Dedifferentiated amniotic fluid mesenchymal stem cell (primary cell): ENCODE data around the gene ACTC1.

ENCODE experiments used
- DNase-seq: peaks from one replicate; pipeline ENCODE4 v3.0.0-alpha.2; 2016; ENCODE audit errors: extremely low spot score

The ACTC1 gene

DNA sequence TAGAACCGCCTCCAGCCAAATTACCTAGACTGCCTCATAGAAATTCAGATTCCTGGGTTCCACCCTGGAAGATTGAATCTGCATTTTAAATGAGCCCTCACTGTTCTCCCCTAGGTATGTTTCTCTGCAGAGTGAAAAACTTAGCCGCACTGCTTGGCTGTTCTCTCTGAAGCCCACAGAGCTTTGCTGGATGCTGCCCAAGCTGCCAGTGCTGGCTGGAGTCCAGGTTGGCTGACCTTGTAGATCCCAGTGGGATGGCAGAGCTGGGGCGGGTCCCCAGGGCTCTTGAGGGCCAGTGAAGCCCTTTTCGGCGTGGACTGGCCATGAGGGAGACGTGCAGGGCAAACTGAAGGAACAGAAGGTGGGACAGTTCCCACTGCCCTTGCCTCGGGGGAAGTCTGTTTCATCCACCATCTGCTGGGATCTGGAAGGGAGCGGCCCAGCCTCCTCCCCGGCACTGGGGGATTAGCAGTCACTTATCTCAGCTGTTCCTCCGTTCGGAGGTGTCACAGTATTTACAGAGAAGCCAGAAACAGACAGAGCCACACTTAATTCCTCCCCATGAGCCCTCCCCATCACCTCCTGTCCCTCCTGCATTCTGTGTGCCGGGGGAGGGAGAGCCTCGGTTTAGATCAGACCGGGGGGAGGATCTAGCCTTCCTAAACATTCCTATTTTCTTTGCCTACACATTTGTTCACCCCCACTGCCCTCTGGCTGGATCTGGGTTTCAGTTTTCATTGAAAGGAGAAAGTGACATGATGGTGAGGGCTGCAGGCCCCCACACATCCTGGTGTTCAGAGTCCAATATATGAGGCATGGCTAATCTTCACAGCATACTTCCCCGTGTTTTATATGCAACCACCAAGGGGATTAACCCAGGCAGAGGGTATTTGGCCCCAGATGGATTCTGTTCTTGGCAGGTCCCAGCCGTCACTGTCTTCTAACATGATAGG, 4.1 kb upstream of the ACTC1 start:
- DNase-seq: no peak

DNA sequence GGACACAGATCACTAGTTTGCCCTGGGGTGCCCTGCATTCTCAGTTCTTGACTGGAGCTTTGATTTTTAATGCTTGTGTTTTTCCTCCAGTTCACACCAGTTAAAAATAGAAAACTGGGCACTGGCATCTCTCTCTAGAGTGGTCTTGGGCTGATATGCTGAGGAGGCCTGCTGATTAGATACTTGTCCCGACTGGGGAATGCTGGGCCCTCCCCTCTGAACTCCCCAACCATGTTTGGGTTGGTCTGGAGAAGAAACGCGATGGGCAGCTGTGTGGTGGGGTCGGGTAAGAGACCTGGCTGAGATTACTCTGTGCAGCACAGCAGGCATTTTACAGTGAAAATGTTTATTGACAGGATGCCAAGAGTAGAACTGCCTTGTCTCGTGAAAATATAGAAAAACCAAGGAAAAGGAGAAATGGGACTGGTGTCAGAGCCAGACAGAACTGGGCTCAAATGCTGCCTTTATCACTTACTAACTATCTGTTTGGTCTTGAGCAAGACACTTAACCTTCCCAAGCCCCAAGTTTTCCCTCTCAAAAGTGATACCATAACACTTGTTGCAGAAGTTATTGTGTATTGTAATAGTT, 1.6 kb upstream of the ACTC1 start:
- no peak for DNase-seq

DNA sequence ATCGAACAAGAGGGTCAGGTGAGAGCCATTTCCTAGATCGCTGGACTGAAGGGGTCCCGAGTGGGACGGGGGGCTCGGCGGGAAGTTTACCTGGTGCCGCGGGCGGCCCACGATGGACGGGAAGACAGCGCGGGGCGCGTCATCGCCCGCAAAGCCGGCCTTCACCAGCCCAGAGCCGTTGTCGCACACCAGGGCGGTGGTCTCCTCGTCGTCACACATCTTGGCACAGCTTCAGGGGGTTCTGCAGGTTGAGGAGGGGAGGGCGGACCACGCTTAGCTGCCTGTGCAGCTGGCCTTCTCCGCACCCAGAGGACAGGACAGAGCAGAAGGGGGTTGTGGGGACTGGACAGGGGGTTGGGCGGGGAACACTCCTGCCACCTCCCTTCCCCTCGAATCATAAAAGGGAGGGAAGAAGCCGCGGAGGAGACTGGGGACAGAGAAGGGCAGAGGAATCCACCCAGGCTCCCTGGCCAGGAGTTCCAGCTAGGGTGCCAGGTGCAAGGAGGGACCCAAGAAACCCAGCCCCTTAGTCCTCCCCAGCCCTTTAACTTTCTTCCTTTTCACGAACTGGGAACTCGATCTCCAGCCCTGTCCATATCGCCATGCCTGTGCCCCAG, 651 bp downstream of the ACTC1 start:
- DNase-seq: no peak

DNA sequence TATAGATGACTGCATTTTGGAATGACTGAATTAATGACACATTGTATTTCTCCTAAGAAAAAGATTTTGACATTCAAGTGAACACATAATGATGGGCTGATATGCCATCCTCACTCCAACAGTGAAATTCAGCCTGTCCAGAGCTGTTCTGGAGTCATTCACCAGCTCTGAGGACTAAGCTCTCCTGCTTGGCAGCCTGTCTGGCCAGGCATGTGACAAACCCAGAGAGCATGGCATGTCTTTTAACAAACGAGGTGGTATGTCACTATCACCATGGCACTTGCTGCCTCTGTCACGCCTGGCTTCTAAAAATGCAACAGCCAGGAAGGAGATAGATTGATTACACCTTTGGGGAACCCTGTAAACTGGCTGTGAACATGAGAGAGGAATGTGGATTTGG, 1.4 kb downstream of the ACTC1 start:
- no peak for DNase-seq

DNA sequence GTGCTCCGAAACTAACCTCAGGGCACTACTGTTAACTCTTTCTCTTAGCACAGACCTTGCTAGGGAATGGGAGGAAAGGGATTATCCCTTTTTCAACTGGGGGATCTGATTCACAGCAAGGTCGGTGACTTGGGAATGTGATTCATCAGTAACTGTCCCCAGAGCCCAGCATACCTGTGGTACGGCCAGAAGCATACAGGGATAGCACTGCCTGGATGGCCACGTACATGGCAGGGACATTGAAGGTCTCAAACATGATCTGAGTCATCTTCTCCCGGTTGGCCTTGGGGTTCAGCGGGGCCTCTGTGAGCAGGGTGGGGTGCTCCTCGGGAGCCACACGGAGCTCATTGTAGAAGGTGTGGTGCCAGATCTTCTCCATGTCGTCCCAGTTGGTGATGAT, 2.3 kb downstream of the ACTC1 start:
- DNase-seq: no peak

DNA sequence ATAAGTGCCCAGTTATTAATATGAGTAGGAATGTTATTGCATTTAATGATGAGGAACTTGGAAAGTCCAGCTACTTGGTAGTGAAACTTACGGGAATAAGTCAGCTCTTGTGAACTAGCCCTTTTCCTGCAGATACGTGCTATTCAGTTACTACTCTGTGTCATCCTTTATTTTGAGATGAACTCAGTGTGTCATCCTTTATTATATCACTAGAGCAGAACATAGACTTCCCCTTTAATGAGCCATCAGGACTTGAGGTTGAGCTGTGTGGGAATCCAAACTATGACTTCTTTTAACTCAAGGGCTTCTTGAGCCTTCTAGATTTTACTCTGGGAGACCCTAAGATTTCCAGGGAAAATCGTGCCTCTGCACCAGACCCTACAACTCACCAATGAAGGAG, 3.6 kb downstream of the ACTC1 start:
- no peak for DNase-seq

DNA sequence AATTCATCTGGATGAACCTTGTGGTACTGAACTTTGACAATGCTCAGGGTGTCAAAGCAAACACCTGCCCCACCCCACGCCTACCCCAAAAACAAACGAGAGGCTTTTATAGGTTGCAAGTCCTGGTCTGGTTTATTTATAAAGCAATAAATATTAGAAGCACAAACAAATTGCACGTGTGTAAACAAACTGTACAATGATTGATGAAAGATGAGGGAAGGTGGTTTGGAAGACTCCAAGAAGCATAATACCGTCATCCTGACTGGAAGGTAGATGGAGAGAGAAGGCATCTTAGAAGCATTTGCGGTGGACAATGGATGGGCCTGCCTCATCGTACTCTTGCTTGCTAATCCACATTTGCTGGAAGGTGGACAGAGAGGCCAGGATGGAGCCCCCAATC, 5.2 kb downstream of the ACTC1 start:
- no peak for DNase-seq

DNA sequence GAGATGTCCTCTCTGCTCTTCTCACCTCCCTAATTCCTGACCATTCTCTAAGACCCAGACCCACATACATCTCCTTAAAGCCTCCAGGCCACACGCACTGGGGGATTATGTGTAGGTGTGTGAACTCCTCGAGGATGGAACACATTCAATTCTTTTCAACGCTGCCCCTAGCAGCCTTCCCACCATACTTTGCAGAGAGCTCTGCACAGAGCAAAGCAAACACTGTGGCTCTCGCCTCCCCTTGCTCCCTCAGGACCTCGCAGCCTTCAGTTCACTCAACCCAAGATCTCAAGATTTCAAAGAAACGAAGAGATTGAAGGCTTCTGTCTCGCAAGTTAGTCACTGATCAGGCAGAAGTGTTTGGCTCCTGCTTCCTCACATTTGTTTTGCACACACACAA, 6.0 kb downstream of the ACTC1 start:
- no peak for DNase-seq

DNA sequence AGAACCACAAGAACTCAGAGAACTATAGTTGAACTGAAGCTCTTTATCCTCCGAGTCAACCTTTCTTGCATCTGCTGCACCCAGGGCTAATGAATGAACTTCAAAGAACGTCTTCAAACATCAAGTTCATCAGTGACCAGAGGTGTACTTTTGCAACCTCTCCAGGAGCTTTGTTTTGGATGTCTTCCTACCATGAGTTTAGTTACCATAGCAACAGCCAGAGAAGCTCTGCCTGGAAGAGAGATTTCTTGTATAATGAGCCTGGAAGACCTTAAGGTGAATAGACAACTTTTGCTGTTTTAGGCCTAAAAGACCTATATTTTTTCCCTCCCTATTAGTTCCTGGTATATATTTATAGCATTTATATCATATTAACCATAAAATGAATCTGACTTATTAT, 9.1 kb downstream of the ACTC1 start:
- no peak for DNase-seq

DNA sequence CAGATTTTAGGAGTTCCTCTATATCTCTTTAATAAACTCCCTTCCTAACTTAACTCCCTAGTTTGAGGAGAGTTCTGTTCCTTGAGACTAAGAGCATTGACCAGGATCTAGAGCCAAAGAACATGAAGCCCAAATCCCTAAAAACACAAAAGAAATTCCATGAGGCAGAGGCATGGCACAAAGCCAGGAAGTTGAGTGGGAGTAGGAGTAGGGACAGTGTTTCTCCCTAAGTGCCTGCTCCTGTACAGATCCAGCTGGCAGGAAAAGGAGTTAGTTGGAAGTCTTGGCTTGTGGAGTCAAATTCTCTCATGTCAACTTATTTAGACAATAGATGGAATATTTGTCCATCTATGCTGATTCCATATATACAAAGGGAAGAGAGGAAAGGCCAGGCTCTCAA, 11.4 kb downstream of the ACTC1 start:
- DNase-seq: no peak

DNA sequence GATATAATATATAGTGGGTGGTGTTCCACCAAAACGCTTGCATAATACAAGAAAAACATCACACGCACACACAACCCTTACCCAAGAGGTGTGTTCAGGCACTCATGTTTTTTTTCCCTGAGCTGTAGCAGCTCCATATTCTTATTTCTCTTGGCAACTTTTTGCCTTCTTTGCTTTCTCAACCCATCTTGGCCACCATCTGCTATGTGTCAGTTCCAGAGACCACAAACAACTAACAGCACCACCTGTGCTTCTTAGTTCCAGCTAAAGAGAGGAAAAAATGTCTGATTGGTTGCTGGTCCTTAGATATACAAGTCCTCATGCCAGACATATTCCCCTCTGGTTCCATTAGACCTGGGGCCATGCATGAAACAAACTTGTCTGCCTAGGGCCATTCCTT, 11.9 kb downstream of the ACTC1 start:
- DNase-seq: no peak

DNA sequence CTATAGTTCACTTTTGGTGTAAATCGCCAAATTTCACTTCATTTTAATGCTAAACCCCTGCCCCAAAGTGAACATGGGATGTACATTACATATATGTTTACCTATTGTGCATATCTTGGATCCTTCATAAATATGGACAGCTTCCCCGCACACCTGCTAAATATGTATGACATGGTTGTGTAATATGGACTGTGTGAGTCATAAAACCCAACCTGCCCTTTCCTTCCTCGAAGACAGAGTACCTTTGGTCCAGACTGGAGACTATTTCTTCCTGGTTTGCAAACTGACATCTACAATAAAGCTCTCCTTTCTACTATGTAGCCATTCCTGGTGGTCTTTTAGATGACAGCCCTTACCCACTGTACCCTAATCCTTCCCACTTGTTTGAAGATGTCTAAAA, 12.4 kb downstream of the ACTC1 start:
- DNase-seq: no peak

DNA sequence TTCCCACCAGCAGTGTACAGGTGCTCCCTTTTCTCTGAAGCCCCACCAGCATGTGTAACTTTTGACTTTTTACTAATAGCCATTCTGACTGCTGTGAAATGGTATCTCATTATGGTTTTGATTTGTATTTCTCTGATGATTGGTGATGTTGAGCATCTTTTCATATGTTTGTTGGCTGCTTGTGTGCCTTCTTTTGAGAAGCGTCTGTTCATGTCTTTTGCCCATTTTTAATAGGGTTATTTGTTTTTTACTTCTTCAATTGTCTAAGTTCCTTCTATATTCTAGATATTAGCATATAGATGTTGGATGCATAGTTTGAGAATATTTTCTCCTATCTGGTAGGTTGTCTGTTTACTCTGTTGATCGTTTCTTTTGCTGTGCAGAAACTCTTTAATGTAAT, 14.6 kb downstream of the ACTC1 start:
- DNase-seq: no peak

DNA sequence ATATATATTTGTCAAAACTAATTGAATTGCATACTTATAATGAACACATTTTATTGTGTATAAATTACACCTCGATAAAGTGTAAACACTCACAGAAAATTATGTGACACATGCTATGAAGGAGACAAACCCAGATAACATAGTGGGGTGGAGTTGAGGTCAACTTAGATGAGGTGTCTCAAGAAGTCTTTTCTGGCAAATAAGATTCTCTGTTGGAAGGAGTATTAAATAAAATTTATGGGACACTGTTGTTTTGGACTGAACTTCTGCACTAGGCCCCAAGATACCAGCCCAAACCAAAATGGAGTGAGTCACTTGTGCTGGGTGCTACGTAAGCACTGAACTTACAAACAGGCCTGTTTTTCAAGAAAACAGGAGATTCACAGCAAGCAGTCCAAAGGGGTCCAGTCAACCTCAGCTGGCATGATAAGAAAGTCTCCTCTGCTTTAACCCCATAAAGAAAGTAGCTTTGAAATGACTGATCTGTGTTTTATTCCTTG, 18.7 kb downstream of the ACTC1 start:
- DNase-seq: no peak

DNA sequence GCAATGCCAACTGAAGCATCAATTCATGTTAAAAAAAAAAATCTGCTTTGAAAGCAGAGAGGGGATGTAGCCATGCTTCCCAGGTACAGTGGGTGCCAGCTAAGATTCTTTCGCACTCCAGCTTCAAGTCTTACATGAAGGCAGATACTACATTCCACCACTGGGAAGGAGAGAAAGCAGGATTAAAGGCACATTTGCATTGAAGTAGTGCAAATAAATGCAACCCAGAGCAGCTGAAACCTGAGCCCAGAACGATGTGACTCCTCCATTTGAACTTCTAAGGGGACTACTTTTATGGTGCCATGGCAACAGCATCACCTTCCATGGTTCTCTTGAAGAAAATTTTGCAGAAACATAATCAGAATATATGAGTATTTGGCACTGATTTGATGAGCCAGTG, 21.4 kb downstream of the ACTC1 start:
- no peak for DNase-seq

DNA sequence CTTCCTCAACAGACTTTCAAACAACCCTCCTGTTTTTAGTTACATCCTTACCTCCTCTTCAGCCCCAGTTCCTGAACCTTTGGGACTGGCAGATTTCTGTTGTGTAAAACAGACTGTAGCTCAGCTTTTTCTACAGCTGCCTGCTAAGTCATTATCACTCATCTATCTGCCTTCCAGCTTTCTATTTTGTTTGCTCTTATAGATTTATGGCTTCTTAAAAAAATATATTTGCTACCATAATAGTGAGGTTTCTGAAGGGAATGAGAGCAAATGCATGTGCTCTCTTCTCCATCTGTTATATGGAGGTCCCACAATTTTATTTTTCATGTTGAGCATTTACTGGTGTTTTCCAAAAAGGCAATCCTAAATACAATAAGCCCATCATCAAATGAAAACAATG, 22.3 kb downstream of the ACTC1 start:
- no peak for DNase-seq

DNA sequence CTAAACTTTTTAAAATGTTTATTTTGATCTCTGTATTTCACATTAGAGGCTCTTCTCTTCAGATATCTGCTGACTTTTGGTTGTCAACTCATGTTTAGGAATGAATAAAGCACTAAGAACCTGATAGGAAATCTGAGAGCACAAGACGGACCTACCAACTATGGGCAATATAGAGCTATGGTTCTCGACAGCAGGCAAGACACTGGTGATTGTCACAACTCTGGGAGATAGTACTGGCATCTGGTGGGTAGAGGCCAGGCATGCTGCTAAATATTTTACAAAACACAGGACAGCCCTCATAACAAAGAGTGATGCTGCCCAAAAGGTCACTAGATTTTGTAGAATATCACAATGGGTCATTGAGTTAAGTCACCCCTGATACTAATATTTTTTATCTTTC, 23.0 kb downstream of the ACTC1 start:
- no peak for DNase-seq

DNA sequence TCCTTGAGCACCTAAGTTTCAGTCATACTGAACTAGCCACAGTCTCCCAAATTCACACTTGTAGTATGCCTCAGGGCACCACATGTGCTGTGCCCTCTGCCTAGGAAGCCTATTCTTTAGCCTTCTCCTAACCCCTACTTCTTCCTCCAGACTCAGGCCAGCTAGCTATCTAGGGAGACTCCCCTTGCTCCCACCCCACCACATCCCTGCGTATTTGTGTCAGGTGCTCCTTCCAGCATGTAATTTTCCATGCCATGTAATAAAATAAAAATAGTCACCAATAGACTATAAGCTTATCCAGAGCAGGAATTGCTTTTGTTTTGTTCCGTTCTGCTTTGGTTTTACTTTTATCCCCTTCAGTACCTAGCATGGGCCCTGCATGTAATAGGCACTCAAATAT, 25.6 kb downstream of the ACTC1 start:
- no peak for DNase-seq

DNA sequence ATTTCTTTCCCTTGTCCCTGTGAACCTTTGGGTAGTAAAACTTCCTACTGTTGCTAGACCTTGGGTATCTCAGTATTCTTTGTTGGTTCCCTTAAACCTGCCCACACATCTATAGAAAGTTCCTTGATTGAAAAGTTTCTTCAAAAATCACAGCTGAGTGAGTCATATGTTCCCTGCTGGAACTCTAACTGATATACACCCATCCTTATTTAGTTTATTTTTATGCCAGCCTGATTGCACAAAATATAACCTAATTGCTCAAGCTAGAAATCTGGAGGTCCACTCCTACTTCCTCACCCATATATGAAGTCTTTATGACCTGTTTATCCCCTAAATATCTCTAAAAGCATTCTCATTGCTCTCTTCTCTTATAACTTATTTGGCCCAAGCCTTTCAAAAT, 26.8 kb downstream of the ACTC1 start:
- DNase-seq: no peak

DNA sequence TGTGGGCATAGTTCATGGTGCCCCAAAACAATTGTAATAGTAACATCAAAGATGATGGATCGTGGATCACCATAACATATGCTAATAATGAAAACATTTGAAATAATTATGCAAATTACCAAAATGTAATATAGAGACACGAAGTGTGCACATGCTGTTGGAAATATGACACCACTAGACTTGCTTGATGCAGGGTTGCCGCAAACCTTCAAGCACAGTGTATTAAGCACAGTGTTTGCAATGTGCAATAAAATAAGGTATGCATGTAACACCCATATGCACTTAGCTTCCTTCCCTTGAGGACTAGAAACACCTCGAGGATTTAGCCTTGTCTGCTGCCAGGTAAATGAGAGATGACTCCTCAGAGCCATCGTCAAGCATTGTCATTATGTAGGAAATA, 29.6 kb downstream of the ACTC1 start:
- no peak for DNase-seq

DNA sequence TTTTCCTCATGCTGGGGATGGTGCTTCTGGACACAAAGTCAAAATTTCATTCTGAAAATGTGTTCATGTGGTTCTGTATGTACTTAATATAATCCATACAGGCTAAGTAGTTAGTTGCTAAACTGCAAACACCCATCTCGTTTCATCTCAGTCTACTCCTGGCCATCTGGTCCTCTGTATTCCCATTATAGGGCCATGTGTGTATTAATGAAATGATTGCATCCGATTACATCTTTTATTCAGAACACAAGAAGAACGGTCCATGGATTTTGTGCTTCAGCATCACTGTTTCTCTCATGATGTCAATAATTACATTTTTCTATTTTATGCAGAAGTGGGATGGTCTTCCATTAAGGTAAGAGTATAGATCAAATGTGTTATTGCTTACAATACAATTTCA, 34.4 kb downstream of the ACTC1 start:
- DNase-seq: no peak

DNA sequence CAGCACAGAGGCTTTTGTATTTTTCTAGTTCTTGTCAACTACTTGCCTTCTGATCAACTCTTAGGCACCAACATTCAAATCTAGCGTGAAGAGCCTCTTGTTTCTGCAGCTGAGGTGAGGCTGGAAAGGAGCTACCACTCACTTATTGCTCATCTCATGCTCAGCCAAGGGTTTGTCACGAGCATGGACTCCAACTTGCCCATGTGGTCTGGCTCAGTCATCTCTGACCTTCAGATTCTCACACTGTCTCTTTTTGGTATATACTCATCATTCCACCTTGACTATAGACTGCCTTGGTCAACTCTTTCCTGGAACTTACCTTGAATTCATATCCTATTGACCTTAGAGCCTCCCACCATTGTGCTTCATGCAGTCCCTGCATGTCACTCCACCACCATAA, 35.4 kb downstream of the ACTC1 start:
- DNase-seq: no peak

DNA sequence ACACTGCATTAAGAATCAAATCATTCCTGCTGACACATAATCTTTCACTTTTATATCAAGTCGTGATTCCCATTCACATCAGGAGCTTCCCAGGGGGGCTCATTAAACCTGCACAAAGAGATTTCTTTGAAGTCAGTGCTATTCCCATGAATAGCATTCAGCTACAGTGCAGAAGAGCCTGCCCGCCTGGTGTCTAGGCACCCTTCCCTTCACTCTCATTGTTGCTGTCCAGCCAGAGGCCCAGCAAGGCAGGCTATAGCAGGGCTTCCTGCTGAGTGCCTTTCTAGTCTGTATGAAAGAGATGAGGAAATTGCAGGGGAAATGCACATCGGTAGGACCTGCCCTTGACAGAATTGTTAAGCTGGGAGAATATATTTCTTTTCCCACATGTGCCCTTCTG, 36.0 kb downstream of the ACTC1 start:
- DNase-seq: no peak
